Stimulated activated CD4-positive, alpha-beta T cell treated with anti-CD3 and anti-CD28 coated beads, Interleukin-4, amount 100 ng/mL, for 24 hours (primary cell): ENCODE results near the gene TNRC6B.
A peak's percentile ranks its signal among the peaks of the same experiment; 100 is the strongest.
"Not testable (repeated sequence)": the region's sequence is repeated elsewhere in the genome, so short reads cannot be mapped to it uniquely, and the experiment has no call there.

Experiments used
- DNase-seq: peaks from one replicate; pipeline ENCODE4 v3.0.0-alpha.2; 2020

The TNRC6B gene

DNA sequence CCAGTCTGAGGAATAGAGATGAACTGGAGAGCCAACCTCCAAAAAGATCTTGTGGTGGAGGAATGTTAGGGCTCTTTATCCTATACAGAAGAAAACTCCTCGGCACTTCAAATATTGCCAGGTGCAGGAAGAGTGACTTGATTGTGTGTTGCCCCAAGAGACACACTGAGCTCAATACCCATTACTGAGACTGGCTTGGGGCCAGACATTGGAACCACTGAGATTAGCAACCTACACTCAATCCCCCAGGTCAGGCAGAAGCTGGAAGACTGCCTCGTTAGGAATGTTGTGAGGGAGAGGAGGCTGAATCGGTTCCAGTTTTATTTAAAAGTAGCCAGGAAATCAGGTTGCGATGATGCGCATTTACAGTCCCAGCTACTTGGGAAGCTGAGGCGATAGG, 190.3 kb downstream of the TNRC6B start:
- DNase-seq = no peak

GRCh38 chr22:40368836-40369235, 191.1 kb downstream of the TNRC6B start:
- DNase-seq = no peak

DNA sequence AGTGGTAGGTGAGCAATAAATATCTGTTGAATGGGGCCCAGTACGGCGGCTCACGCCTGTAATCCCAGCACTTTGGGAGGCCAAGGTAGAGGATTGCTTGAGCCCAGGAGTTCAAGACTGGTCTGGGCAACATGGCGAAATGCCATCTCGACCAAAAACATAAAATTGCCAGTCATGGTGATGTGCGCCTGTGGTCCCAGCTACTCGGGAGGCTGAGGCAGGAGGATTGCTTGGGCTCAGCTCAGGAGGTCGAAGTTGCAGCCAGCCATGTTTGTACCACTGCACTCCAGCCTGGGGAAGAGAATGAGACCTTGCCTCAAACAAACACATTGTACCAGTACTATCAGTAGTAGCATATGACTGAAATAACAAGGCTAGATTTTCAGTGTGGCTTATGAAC, 196.8 kb downstream of the TNRC6B start:
- DNase-seq = no peak

DNA sequence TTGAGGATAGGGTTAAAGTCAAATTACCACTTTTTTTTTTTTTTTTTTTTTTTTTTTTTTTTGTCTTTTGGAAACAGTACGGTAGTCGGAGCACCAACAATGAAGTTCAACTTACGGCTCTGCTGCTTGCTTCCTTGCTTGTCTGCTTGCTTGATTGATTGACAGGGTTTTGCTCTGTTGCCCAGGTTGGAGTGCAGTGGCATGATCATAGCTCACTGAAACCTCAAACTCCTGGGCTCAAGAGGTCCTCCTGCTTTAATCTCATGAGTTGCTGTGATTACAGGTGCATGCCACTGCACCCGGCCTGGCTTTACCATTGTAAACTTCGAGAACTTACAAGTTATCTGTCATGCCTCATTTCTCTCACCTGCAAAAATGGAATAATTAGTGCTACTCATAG, 198.4 kb downstream of the TNRC6B start:
- DNase-seq = no peak

DNA sequence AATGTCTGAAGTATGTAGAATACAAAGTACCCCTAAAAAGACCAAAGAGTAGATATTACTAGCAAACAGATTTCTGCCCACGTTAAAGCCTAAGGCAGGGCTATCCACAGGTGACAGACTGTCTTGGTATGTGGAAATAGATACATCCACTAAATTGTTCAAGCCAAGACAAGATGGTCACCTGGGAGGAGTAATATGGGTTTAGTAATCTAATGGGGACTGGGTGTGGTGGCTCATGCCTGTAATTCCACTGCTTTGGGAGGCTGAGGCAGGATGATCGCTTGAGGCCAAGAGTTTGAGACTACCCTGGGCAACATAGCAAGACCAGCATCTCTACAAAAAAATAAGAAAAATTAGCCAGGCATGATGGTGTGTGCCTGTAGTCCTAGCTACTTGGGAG, 200.2 kb downstream of the TNRC6B start:
- no peak for DNase-seq

- not testable (repeated sequence) for DNase-seq
Measured at GRCh38 chr22:40378448-40378847, 200.7 kb downstream of the TNRC6B start.

GRCh38 chr22:40381461-40381860, 203.7 kb downstream of the TNRC6B start:
- no peak for DNase-seq

DNA sequence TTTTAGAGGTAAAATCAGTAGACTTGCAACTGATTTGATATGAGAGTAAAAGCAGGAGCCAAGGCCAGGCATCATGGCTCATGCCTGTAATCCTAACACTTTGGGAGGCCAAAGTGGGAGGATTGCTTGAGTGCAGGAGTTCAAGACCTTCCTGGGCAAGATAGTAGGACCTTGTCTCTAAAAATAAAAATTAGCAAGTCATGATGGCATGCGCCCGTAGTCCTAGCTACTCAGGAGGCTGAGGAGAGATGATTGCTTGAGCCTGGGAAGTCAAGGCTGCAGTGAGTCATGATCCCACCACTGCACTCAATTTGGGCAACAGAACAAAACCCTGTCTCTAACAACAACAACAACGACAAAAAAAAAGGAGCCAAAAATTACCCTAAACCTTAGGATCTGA, 206.2 kb downstream of the TNRC6B start:
- DNase-seq = no peak

- DNase-seq = peak; percentile 32
Measured at GRCh38 chr22:40385036-40385782, 207.5 kb downstream of the TNRC6B start.
